ENCODE results near the gene MPHOSPH9. TPM values are rescaled to one million over a fixed set of nuclear protein-coding genes. Genes with fewer than 3 reads are reported as not detected.
A peak's percentile ranks its signal among the peaks of the same experiment; 100 is the strongest.

MPHOSPH9 gene
- total RNA-seq, 1 donor from 2014 or later = 33.9 TPM

DNA sequence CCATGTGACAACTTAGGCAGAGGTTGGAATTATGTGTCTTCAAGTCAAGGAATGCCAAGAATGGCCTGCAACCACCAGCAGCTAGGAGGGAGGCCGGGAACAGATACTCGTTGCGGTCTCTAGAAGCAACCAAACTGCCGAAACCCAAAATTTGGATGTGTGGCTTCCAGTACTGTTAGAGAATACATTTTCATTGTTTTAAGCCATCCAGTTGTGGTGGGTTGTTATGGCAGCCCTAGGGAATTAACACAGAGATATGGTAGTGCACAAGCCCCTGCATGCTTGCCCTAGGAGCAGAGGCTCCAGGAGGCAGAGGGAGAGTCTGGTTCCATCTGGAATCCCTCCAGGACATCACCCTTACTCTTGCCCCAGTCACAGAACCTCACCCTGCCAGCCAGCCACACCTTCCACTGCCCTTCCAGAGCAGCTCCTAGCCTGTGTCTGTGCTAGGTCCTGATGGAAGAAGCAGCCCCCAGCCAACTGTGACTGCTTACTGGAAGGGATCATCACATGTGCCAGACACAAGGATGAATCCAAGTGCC is 101.6 kb downstream of the MPHOSPH9 start:
- Mint-ChIP-seq H3K4me3 (ENCODE audit: unreplicated experiment) (no peak overlapping the region), H3K36me3 (ENCODE audit: unreplicated experiment) (no peaks in the 10 kb centered on the region), H3K4me1 (ENCODE audit: unreplicated experiment) (peaks cover 50% of the 10 kb centered on the region), H3K27ac (ENCODE audit: unreplicated experiment) (peak overlapping the region; percentile 54), H3K27me3 (ENCODE audit: unreplicated experiment) (no peaks in the 10 kb centered on the region), H3K9me3 (ENCODE audit: unreplicated experiment) (no peaks in the 10 kb centered on the region)
- TF ChIP-seq, protein P1, sequence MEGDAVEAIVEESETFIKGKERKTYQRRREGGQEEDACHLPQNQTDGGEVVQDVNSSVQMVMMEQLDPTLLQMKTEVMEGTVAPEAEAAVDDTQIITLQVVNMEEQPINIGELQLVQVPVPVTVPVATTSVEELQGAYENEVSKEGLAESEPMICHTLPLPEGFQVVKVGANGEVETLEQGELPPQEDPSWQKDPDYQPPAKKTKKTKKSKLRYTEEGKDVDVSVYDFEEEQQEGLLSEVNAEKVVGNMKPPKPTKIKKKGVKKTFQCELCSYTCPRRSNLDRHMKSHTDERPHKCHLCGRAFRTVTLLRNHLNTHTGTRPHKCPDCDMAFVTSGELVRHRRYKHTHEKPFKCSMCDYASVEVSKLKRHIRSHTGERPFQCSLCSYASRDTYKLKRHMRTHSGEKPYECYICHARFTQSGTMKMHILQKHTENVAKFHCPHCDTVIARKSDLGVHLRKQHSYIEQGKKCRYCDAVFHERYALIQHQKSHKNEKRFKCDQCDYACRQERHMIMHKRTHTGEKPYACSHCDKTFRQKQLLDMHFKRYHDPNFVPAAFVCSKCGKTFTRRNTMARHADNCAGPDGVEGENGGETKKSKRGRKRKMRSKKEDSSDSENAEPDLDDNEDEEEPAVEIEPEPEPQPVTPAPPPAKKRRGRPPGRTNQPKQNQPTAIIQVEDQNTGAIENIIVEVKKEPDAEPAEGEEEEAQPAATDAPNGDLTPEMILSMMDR (IDR thresholded peaks at IDR 0.05) = no peak
- no peak for DNase-seq (ENCODE audit: extremely low spot score, unreplicated experiment)

DNA sequence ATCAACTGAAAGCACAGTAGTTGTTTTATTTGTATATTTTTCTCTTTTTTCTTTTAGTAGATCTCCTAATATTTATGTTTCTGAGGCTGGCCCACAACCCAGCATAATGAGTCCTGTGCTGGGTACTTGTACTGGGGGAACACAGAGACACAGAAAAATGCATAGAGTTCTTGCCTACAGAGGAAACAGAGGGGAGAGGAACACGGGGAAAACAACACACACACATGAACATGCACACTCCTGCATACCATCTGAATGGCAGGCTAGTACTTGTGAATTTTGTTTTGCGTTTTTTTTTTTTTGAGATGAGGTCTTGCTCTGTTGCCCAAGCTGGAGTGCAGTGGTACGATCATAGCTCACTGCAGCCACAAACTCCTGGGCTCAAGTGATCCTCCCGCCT is 103.3 kb downstream of the MPHOSPH9 start:
- Mint-ChIP-seq H3K4me1 (ENCODE audit: unreplicated experiment) (peaks cover 51% of the 10 kb centered on the region), H3K9me3 (ENCODE audit: unreplicated experiment) (no peaks in the 10 kb centered on the region), H3K27me3 (ENCODE audit: unreplicated experiment) (no peaks in the 10 kb centered on the region), H3K27ac (ENCODE audit: unreplicated experiment) (no peak overlapping the region), H3K36me3 (ENCODE audit: unreplicated experiment) (no peaks in the 10 kb centered on the region), H3K4me3 (ENCODE audit: unreplicated experiment) (no peak overlapping the region)
- TF ChIP-seq, protein P1 (IDR thresholded peaks at IDR 0.05) = no peak
- no peak for DNase-seq (ENCODE audit: extremely low spot score, unreplicated experiment)

DNA sequence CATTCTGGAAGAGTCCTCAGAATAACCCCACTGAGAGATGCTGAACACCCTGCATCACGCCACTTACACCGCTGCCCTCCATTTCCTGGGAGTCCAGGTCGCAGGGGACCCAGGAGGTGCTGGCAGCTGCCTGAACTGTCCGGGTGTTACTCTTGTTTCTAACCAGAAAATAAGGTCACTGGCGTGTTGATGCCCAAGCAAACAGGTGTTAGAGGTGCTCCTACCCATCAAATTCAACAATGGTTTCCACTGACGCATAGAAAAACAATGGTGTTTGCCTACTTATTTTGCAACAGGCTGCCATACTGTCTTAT is 105.8 kb downstream of the MPHOSPH9 start:
- H3K27ac Mint-ChIP-seq (ENCODE audit: unreplicated experiment) = peak overlapping the region; percentile 96
- H3K27me3 Mint-ChIP-seq (ENCODE audit: unreplicated experiment) = no peaks in the 10 kb centered on the region
- no peaks in the 10 kb centered on the region for H3K9me3 Mint-ChIP-seq (ENCODE audit: unreplicated experiment)
- DNase-seq (ENCODE audit: extremely low spot score, unreplicated experiment) = no peak
- H3K4me1 Mint-ChIP-seq (ENCODE audit: unreplicated experiment) = peaks cover 43% of the 10 kb centered on the region
- H3K4me3 Mint-ChIP-seq (ENCODE audit: unreplicated experiment) = no peak overlapping the region
- TF ChIP-seq, protein P1 (IDR thresholded peaks at IDR 0.05) = no peak
- H3K36me3 Mint-ChIP-seq (ENCODE audit: unreplicated experiment) = no peaks in the 10 kb centered on the region

DNA sequence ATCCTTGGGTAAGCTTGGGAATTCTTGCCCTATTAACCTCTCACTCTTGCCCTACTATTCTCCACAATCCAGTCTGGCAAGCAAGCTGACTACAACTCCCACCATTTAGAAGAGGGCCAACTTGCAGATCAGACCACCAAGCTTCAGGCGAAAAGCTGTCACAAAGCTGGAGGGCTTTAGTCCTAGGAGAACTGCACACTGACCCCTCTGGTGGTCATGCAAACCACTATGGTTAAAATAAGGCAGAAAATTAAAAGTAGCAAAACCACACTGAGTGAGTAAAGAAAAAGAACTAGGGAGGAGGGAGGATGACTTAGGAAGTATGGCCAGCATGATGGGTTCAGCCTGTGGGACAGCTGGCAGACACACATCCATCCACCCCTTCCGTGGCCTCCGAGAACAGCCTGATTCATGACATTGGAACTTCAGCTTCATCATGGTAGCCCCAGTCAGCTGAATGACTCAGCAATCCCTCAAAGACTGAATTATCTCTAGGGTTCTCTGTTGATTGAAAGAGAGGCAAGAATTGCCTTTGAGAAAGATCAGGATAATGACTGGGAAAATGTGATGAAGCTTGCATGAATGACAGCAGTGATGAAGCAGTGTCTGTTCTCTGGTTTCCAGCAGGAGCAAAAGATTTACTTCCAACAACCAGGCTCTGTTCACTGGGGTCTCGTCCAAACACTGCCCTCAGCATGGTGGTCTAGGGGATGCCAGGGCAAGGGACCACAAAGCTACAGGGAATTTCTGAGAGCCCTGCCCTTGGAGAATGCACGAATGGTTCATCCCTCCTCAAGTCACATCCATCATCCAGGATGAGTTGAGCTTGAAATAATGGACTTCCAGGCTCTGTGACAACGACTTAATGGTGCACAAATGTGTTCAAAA is 106.4 kb downstream of the MPHOSPH9 start:
- Mint-ChIP-seq H3K27me3 (ENCODE audit: unreplicated experiment) (no peaks in the 10 kb centered on the region), H3K27ac (ENCODE audit: unreplicated experiment) (peak overlapping the region; percentile 96), H3K9me3 (ENCODE audit: unreplicated experiment) (no peaks in the 10 kb centered on the region), H3K4me3 (ENCODE audit: unreplicated experiment) (peak overlapping the region; percentile 34), H3K36me3 (ENCODE audit: unreplicated experiment) (no peaks in the 10 kb centered on the region), H3K4me1 (ENCODE audit: unreplicated experiment) (peaks cover 39% of the 10 kb centered on the region)
- TF ChIP-seq, protein P1 (IDR thresholded peaks at IDR 0.05) = peak; percentile 37
- no peak for DNase-seq (ENCODE audit: extremely low spot score, unreplicated experiment)

DNA sequence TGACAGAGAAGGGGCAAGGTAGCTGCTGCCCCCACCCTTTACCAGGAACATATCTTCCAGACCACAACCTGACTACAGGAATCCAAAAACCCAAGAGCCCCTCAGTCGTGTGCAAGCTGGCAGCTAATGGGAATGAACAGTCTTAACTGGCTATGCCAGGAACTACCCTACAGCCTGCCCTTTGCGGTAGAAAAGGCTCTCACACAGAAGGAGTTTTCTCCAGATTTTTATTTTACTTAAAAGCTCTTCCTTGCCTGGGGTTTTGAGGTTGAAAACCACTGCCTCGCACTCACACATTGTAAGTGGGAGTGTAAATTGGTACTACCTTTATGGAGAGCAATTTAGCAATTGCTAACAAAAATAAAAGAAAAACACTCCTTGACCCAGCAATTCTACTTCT is 110.3 kb downstream of the MPHOSPH9 start:
- Mint-ChIP-seq H3K36me3 (ENCODE audit: unreplicated experiment) (no peaks in the 10 kb centered on the region), H3K27me3 (ENCODE audit: unreplicated experiment) (no peaks in the 10 kb centered on the region), H3K4me1 (ENCODE audit: unreplicated experiment) (peaks cover 29% of the 10 kb centered on the region), H3K27ac (ENCODE audit: unreplicated experiment) (no peak overlapping the region), H3K9me3 (ENCODE audit: unreplicated experiment) (no peaks in the 10 kb centered on the region), H3K4me3 (ENCODE audit: unreplicated experiment) (no peak overlapping the region)
- DNase-seq (ENCODE audit: extremely low spot score, unreplicated experiment) = no peak
- TF ChIP-seq, protein P1 (IDR thresholded peaks at IDR 0.05) = no peak
